Lower lobe of right lung (tissue), 2 donors: ENCODE measurements around the gene GFI1. TPM values are rescaled to one million over a fixed set of nuclear protein-coding genes. Genes with fewer than 3 reads are reported as not detected.
"Not testable (repeated sequence)": the region's sequence is repeated elsewhere in the genome, so short reads cannot be mapped to it uniquely, and the experiment has no call there.

ENCODE experiments used
- ATAC-seq, 2 donors: fragments of 200-7000 bp; cut with Tn5 transposase; one replicate each; pipeline ENCODE4 v1.9.1; 2020 to 2022; ENCODE audit warnings: mild to moderate bottlenecking in 2 of 2, moderate library complexity in 2 of 2
- DNase-seq: peaks from one replicate; pipeline ENCODE4 v3.0.0-alpha.2; 2020
- H3K27ac ChIP-seq: fragments of 200-600 bp; one replicate; pipeline ENCODE4 v1.8.0; 2022
- H3K27me3 ChIP-seq: fragments of 200-600 bp; one replicate; pipeline ENCODE4 v1.8.0; 2022; ENCODE audit warnings: low read depth
- H3K36me3 ChIP-seq: fragments of 200-600 bp; one replicate; pipeline ENCODE4 v1.8.0; 2022; ENCODE audit warnings: mild to moderate bottlenecking
- H3K4me1 ChIP-seq: fragments of 200-600 bp; one replicate; pipeline ENCODE4 v1.8.0; 2022
- H3K4me3 ChIP-seq: fragments of 200-600 bp; one replicate; pipeline ENCODE4 v1.8.0; 2022; ENCODE audit warnings: mild to moderate bottlenecking
- H3K9me3 ChIP-seq: fragments of 200-600 bp; one replicate; pipeline ENCODE4 v1.8.0; 2022
- CTCF ChIP-seq: fragments of 200-600 bp; IDR thresholded peaks from one replicate; pipeline ENCODE4 v1.8.0; 2022; ENCODE audit warnings: antibody characterized with exemption, mild to moderate bottlenecking
- intact Hi-C: fragments of 100-400 bp; cut with DNase I; formaldehyde crosslinking; loops from one replicate; pipeline ENCODE4 v1.11.0; 2022
- long read RNA-seq: library from polyadenylated mRNA; unstranded; transcript quantifications from one replicate; pipeline ENCODE4 v2.0.0, GENCODE V29; 2021
- total RNA-seq: library from RNA; stranded (reverse); fragmentation: NEBNext Ultra II Directional; extraction: Animal tissue kit (Norgen Biotek cat#: 25700); gene quantifications from one replicate; pipeline ENCODE4 v1.2.1, GENCODE V29; 2021
- donor health status: DM: no; HTN: yes; CAD: no; lungs with severe emphysema.

Gene GFI1
- 3.3 TPM for total RNA-seq
- long read RNA-seq, partial matches to known transcripts: 1 of 3 reads
- long read RNA-seq, other reads (novel, unspliced or antisense): 2 of 3 reads

GRCh38 chr1:92486251-92487077 is at the start of gene GFI1:
GFI1 (minus strand) TSS chr1:92486925; CDS start chr1:92483487, 3,438 bp downstream.
- DNase-seq: peak; percentile 63
- TF ChIP-seq CTCF: no peak
- no peaks in the 10 kb centered on the region for H3K36me3 ChIP-seq
- H3K4me1 ChIP-seq: peaks cover 53% of the 10 kb centered on the region
- H3K4me3 ChIP-seq: peak within 1 kb of the TSS; percentile 63
- H3K27me3 ChIP-seq: peaks cover 75% of the 10 kb centered on the region
- intact Hi-C loops: no loop called here
- H3K9me3 ChIP-seq: no peaks in the 10 kb centered on the region
- H3K27ac ChIP-seq: peak within 1 kb of the TSS; percentile 73
- ATAC-seq: peak; percentile 26 to 29

GRCh38 chr1:92532371-92532770 is 45.6 kb upstream of the GFI1 start:
- H3K4me3 ChIP-seq, H3K27ac ChIP-seq, H3K36me3 ChIP-seq, H3K4me1 ChIP-seq, ATAC-seq, H3K9me3 ChIP-seq, intact Hi-C loops, H3K27me3 ChIP-seq, DNase-seq: not testable (repeated sequence)

GRCh38 chr1:92531939-92532338 is 45.2 kb upstream of the GFI1 start:
- H3K4me1 ChIP-seq, H3K27ac ChIP-seq, H3K4me3 ChIP-seq, intact Hi-C loops, H3K27me3 ChIP-seq, H3K36me3 ChIP-seq, H3K9me3 ChIP-seq, ATAC-seq, DNase-seq: not testable (repeated sequence)

- no peak for TF ChIP-seq CTCF
- ATAC-seq (no peak), DNase-seq (no peak)
- H3K27me3 ChIP-seq: no peaks in the 10 kb centered on the region
- intact Hi-C loops: no loop called here
- H3K4me1 ChIP-seq: no peaks in the 10 kb centered on the region
- no peaks in the 10 kb centered on the region for H3K36me3 ChIP-seq
- H3K4me3 ChIP-seq: no peak overlapping the region
- H3K27ac ChIP-seq: no peak overlapping the region
- no peaks in the 10 kb centered on the region for H3K9me3 ChIP-seq
These were observed 40.9 kb upstream of the GFI1 start for GRCh38 chr1:92527670-92528069.

- H3K9me3 ChIP-seq, DNase-seq, ATAC-seq, intact Hi-C loops, H3K4me1 ChIP-seq, H3K27me3 ChIP-seq, H3K4me3 ChIP-seq, H3K36me3 ChIP-seq, H3K27ac ChIP-seq: not testable (repeated sequence)
These were observed 38.3 kb upstream of the GFI1 start for GRCh38 chr1:92524944-92525590.

GRCh38 chr1:92519043-92519442 is 32.3 kb upstream of the GFI1 start:
- H3K27ac ChIP-seq: no peak overlapping the region
- ATAC-seq (no peak), DNase-seq (no peak)
- intact Hi-C loops: no loop called here
- no peak overlapping the region for H3K4me3 ChIP-seq
- H3K36me3 ChIP-seq: peaks cover 4% of the 10 kb centered on the region
- no peaks in the 10 kb centered on the region for H3K27me3 ChIP-seq
- H3K9me3 ChIP-seq: no peaks in the 10 kb centered on the region
- TF ChIP-seq CTCF: no peak
- no peaks in the 10 kb centered on the region for H3K4me1 ChIP-seq

- no peak overlapping the region for H3K27ac ChIP-seq
- H3K4me1 ChIP-seq: no peaks in the 10 kb centered on the region
- DNase-seq (no peak), ATAC-seq (no peak)
- H3K27me3 ChIP-seq: no peaks in the 10 kb centered on the region
- H3K36me3 ChIP-seq: peaks cover 10% of the 10 kb centered on the region
- H3K9me3 ChIP-seq: no peaks in the 10 kb centered on the region
- no peak for TF ChIP-seq CTCF
- no peak overlapping the region for H3K4me3 ChIP-seq
- intact Hi-C loops: no loop called here
These were observed 29.8 kb upstream of the GFI1 start for GRCh38 chr1:92516574-92516973.
